ENCODE data around the gene FOXP4. TPM values are rescaled to one million over a fixed set of nuclear protein-coding genes. Genes with fewer than 3 reads are reported as not detected.

FOXP4 gene
- total RNA-seq, 2 experiments from 2014 or later = 6.3 to 26.3 TPM

- BruUV-seq (replicated peaks) = no TSS peak
- intact Hi-C loops (cut with micrococcal nuclease; ENCODE audit: unreplicated experiment) = no loop called here
- H4K20me1 ChIP-seq (ENCODE audit: insufficient read depth, low read length) = no peaks in the 10 kb centered on the region
- ChIA-PET POLR2A (no interaction called here), CTCF (ENCODE audit: unreplicated experiment) (no interaction called here)
- H3K79me2 ChIP-seq (ENCODE audit: insufficient read depth, low read depth, low read length) = no peaks in the 10 kb centered on the region
- no peaks in the 10 kb centered on the region for H3K4me1 ChIP-seq (ENCODE audit: insufficient read depth, low read length, poor library complexity, severe bottlenecking)
- TF ChIP-seq, protein P1, sequence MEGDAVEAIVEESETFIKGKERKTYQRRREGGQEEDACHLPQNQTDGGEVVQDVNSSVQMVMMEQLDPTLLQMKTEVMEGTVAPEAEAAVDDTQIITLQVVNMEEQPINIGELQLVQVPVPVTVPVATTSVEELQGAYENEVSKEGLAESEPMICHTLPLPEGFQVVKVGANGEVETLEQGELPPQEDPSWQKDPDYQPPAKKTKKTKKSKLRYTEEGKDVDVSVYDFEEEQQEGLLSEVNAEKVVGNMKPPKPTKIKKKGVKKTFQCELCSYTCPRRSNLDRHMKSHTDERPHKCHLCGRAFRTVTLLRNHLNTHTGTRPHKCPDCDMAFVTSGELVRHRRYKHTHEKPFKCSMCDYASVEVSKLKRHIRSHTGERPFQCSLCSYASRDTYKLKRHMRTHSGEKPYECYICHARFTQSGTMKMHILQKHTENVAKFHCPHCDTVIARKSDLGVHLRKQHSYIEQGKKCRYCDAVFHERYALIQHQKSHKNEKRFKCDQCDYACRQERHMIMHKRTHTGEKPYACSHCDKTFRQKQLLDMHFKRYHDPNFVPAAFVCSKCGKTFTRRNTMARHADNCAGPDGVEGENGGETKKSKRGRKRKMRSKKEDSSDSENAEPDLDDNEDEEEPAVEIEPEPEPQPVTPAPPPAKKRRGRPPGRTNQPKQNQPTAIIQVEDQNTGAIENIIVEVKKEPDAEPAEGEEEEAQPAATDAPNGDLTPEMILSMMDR (conservative IDR thresholded peaks at IDR 0.05; ENCODE audit: low read length) = no peak
- no peak for TF ChIP-seq EZH2phosphoT487 (IDR thresholded peaks at IDR 0.05; ENCODE audit: borderline replicate concordance, low read depth, low read length)
- H3K9me2 ChIP-seq (ENCODE audit: insufficient read depth, low read length) = no peaks in the 10 kb centered on the region
- H3K36me3 ChIP-seq (ENCODE audit: insufficient read depth, low read length) = no peaks in the 10 kb centered on the region
- no peak for DNase-seq (ENCODE audit: low spot score)
- no peak overlapping the region for H3K4me3 ChIP-seq (ENCODE audit: low read depth, low read length, poor library complexity, severe bottlenecking)
- no peaks in the 10 kb centered on the region for H3K9me3 ChIP-seq (ENCODE audit: low read length)
- no peak overlapping the region for H2AFZ ChIP-seq (ENCODE audit: low read length)
- no peak overlapping the region for H3K27ac ChIP-seq (ENCODE audit: low read depth, low read length, poor library complexity, severe bottlenecking)
- no peak overlapping the region for H3K4me2 ChIP-seq (ENCODE audit: low read length)
These were observed 102.7 kb downstream of the FOXP4 start for GRCh38 chr6:41648921-41649320.

- TF ChIP-seq, protein P1 (conservative IDR thresholded peaks at IDR 0.05; ENCODE audit: low read length) = no peak
- TF ChIP-seq EZH2phosphoT487 (IDR thresholded peaks at IDR 0.05; ENCODE audit: borderline replicate concordance, low read depth, low read length) = no peak
These were observed 103.4 kb downstream of the FOXP4 start for GRCh38 chr6:41649596-41649995.

GRCh38 chr6:41650120-41650519 is 103.9 kb downstream of the FOXP4 start:
- H3K79me2 ChIP-seq (ENCODE audit: insufficient read depth, low read depth, low read length) = no peaks in the 10 kb centered on the region
- TF ChIP-seq, protein P1 (conservative IDR thresholded peaks at IDR 0.05; ENCODE audit: low read length) = no peak
- no peak for TF ChIP-seq EZH2phosphoT487 (IDR thresholded peaks at IDR 0.05; ENCODE audit: borderline replicate concordance, low read depth, low read length)
- intact Hi-C loops (cut with micrococcal nuclease; ENCODE audit: unreplicated experiment) = no loop called here
- ChIA-PET POLR2A (no interaction called here), CTCF (ENCODE audit: unreplicated experiment) (no interaction called here)
- no peak for DNase-seq (ENCODE audit: low spot score)
- no peak overlapping the region for H3K27ac ChIP-seq (ENCODE audit: low read depth, low read length, poor library complexity, severe bottlenecking)
- H3K4me3 ChIP-seq (ENCODE audit: low read depth, low read length, poor library complexity, severe bottlenecking) = no peak overlapping the region
- H4K20me1 ChIP-seq (ENCODE audit: insufficient read depth, low read length) = no peaks in the 10 kb centered on the region
- no TSS peak for BruUV-seq (replicated peaks)
- H3K4me2 ChIP-seq (ENCODE audit: low read length) = no peak overlapping the region
- H3K36me3 ChIP-seq (ENCODE audit: insufficient read depth, low read length) = no peaks in the 10 kb centered on the region
- no peak overlapping the region for H2AFZ ChIP-seq (ENCODE audit: low read length)
- H3K9me2 ChIP-seq (ENCODE audit: insufficient read depth, low read length) = no peaks in the 10 kb centered on the region
- no peaks in the 10 kb centered on the region for H3K4me1 ChIP-seq (ENCODE audit: insufficient read depth, low read length, poor library complexity, severe bottlenecking)
- H3K9me3 ChIP-seq (ENCODE audit: low read length) = no peaks in the 10 kb centered on the region

More at GRCh38 chr6:41649596-41649995, 103.4 kb downstream of the FOXP4 start:
- Histone ChIP-seq H3K9me3 (ENCODE audit: low read length) (no peaks in the 10 kb centered on the region), H3K36me3 (ENCODE audit: insufficient read depth, low read length) (no peaks in the 10 kb centered on the region), H3K4me1 (ENCODE audit: insufficient read depth, low read length, poor library complexity, severe bottlenecking) (no peaks in the 10 kb centered on the region), H3K4me2 (ENCODE audit: low read length) (no peak overlapping the region), H3K9me2 (ENCODE audit: insufficient read depth, low read length) (no peaks in the 10 kb centered on the region), H3K27ac (ENCODE audit: low read depth, low read length, poor library complexity, severe bottlenecking) (no peak overlapping the region), H2AFZ (ENCODE audit: low read length) (no peak overlapping the region), H3K79me2 (ENCODE audit: insufficient read depth, low read depth, low read length) (no peaks in the 10 kb centered on the region), H3K4me3 (ENCODE audit: low read depth, low read length, poor library complexity, severe bottlenecking) (no peak overlapping the region), H4K20me1 (ENCODE audit: insufficient read depth, low read length) (no peaks in the 10 kb centered on the region)
- BruUV-seq (replicated peaks) = no TSS peak
- POLR2A ChIA-PET = no interaction called here
- no peak for DNase-seq (ENCODE audit: low spot score)
- intact Hi-C loops (cut with micrococcal nuclease; ENCODE audit: unreplicated experiment) = no loop called here
- CTCF ChIA-PET (ENCODE audit: unreplicated experiment) = no interaction called here

Data from OCI-LY7 (cell line).